Measurements from ENCODE around the gene TBC1D5. TPM values are rescaled to one million over a fixed set of nuclear protein-coding genes. Genes with fewer than 3 reads are reported as not detected.

The TBC1D5 gene
- total and polyA plus RNA-seq, 2 of the 8 experiments (the other 6 are each of a cell fraction or from before 2014, with no cell fraction given), result 11.0 to 22.9 TPM

GRCh38 chr3:17638356-17638755 lies 104.1 kb downstream of the TBC1D5 start (continued):
- TF ChIP-seq, protein P1, sequence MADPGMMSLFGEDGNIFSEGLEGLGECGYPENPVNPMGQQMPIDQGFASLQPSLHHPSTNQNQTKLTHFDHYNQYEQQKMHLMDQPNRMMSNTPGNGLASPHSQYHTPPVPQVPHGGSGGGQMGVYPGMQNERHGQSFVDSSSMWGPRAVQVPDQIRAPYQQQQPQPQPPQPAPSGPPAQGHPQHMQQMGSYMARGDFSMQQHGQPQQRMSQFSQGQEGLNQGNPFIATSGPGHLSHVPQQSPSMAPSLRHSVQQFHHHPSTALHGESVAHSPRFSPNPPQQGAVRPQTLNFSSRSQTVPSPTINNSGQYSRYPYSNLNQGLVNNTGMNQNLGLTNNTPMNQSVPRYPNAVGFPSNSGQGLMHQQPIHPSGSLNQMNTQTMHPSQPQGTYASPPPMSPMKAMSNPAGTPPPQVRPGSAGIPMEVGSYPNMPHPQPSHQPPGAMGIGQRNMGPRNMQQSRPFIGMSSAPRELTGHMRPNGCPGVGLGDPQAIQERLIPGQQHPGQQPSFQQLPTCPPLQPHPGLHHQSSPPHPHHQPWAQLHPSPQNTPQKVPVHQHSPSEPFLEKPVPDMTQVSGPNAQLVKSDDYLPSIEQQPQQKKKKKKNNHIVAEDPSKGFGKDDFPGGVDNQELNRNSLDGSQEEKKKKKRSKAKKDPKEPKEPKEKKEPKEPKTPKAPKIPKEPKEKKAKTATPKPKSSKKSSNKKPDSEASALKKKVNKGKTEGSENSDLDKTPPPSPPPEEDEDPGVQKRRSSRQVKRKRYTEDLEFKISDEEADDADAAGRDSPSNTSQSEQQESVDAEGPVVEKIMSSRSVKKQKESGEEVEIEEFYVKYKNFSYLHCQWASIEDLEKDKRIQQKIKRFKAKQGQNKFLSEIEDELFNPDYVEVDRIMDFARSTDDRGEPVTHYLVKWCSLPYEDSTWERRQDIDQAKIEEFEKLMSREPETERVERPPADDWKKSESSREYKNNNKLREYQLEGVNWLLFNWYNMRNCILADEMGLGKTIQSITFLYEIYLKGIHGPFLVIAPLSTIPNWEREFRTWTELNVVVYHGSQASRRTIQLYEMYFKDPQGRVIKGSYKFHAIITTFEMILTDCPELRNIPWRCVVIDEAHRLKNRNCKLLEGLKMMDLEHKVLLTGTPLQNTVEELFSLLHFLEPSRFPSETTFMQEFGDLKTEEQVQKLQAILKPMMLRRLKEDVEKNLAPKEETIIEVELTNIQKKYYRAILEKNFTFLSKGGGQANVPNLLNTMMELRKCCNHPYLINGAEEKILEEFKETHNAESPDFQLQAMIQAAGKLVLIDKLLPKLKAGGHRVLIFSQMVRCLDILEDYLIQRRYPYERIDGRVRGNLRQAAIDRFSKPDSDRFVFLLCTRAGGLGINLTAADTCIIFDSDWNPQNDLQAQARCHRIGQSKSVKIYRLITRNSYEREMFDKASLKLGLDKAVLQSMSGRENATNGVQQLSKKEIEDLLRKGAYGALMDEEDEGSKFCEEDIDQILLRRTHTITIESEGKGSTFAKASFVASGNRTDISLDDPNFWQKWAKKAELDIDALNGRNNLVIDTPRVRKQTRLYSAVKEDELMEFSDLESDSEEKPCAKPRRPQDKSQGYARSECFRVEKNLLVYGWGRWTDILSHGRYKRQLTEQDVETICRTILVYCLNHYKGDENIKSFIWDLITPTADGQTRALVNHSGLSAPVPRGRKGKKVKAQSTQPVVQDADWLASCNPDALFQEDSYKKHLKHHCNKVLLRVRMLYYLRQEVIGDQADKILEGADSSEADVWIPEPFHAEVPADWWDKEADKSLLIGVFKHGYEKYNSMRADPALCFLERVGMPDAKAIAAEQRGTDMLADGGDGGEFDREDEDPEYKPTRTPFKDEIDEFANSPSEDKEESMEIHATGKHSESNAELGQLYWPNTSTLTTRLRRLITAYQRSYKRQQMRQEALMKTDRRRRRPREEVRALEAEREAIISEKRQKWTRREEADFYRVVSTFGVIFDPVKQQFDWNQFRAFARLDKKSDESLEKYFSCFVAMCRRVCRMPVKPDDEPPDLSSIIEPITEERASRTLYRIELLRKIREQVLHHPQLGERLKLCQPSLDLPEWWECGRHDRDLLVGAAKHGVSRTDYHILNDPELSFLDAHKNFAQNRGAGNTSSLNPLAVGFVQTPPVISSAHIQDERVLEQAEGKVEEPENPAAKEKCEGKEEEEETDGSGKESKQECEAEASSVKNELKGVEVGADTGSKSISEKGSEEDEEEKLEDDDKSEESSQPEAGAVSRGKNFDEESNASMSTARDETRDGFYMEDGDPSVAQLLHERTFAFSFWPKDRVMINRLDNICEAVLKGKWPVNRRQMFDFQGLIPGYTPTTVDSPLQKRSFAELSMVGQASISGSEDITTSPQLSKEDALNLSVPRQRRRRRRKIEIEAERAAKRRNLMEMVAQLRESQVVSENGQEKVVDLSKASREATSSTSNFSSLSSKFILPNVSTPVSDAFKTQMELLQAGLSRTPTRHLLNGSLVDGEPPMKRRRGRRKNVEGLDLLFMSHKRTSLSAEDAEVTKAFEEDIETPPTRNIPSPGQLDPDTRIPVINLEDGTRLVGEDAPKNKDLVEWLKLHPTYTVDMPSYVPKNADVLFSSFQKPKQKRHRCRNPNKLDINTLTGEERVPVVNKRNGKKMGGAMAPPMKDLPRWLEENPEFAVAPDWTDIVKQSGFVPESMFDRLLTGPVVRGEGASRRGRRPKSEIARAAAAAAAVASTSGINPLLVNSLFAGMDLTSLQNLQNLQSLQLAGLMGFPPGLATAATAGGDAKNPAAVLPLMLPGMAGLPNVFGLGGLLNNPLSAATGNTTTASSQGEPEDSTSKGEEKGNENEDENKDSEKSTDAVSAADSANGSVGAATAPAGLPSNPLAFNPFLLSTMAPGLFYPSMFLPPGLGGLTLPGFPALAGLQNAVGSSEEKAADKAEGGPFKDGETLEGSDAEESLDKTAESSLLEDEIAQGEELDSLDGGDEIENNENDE (IDR thresholded peaks at IDR 0.05; ENCODE audit: insufficient replicate concordance, low read length), result no peak
- TF ChIP-seq MAFK (IDR thresholded peaks at IDR 0.05; ENCODE audit: low read depth, low read length), result no peak
- TF ChIP-seq EP300 (IDR thresholded peaks at IDR 0.05; ENCODE audit: borderline replicate concordance in 1 of 2, low read depth in 2 of 2, low read length in 2 of 2), result no peak
- no peak for TF ChIP-seq BACH1 (IDR thresholded peaks at IDR 0.05; ENCODE audit: low read length)
- TF ChIP-seq YY1 (IDR thresholded peaks at IDR 0.05; ENCODE audit: low read depth, low read length), result no peak
